ENCODE measurements around the gene CRTAC1. TPM values are rescaled to one million over a fixed set of nuclear protein-coding genes. Genes with fewer than 3 reads are reported as not detected.

Gene CRTAC1
- total RNA-seq, 1 donor from 2014 or later, result 0.30 TPM

DNA sequence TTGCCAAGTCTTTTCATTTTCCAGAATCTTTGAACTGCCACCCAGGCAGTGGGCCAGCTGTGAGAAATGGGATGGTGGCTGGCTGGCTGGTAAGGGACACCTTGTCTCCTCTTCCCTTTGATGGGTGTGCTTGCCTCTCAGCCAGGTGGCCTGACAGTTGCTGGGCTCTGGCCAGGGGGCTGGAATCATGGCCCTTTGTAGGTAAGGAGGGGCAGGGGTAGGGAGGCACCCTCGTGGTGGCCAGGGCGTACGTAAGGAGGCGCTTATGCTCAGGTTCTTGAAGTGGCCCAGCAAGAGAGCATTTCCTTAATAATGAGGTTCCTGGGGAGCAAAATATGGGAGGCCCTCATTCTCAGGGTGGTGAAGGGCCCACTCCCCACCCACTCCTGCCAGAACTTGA is 213.8 kb downstream of the CRTAC1 start:
- TF ChIP-seq, protein P1, sequence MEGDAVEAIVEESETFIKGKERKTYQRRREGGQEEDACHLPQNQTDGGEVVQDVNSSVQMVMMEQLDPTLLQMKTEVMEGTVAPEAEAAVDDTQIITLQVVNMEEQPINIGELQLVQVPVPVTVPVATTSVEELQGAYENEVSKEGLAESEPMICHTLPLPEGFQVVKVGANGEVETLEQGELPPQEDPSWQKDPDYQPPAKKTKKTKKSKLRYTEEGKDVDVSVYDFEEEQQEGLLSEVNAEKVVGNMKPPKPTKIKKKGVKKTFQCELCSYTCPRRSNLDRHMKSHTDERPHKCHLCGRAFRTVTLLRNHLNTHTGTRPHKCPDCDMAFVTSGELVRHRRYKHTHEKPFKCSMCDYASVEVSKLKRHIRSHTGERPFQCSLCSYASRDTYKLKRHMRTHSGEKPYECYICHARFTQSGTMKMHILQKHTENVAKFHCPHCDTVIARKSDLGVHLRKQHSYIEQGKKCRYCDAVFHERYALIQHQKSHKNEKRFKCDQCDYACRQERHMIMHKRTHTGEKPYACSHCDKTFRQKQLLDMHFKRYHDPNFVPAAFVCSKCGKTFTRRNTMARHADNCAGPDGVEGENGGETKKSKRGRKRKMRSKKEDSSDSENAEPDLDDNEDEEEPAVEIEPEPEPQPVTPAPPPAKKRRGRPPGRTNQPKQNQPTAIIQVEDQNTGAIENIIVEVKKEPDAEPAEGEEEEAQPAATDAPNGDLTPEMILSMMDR (IDR thresholded peaks at IDR 0.05), result no peak
- TF ChIP-seq EZH2phosphoT487 (IDR thresholded peaks at IDR 0.05), result no peak
- no peak for TF ChIP-seq EZH2 (IDR thresholded peaks at IDR 0.05)
- H3K27ac Mint-ChIP-seq, result no peak overlapping the region

More for the DNA sequence above, 213.8 kb downstream of the CRTAC1 start:
- Histone ChIP-seq H3K4me3 (no peak overlapping the region), H3K36me3 (no peaks in the 10 kb centered on the region), H3F3A (ENCODE audit: low read depth) (no peaks in the 10 kb centered on the region), H3K4me2 (no peak overlapping the region), H4K20me1 (ENCODE audit: low read depth) (no peaks in the 10 kb centered on the region), H2AFZ (replicated peaks) (no peak overlapping the region), H3K27ac (no peak overlapping the region), H3K27me3 (no peaks in the 10 kb centered on the region), H3K79me2 (ENCODE audit: low read depth) (no peaks in the 10 kb centered on the region), H3K4me1 (peaks cover 11% of the 10 kb centered on the region), H3K9me3 (ENCODE audit: low read depth) (no peaks in the 10 kb centered on the region), H3K9ac (no peak overlapping the region)
- no peak overlapping the region for H3K4me3 Mint-ChIP-seq
- peaks cover 1% of the 10 kb centered on the region for H3K4me1 Mint-ChIP-seq
- no peaks in the 10 kb centered on the region for H3K9me3 Mint-ChIP-seq
- no peaks in the 10 kb centered on the region for H3K36me3 Mint-ChIP-seq
- peaks cover 2% of the 10 kb centered on the region for H3K27me3 Mint-ChIP-seq (ENCODE audit: insufficient read depth, low read depth)
- no peak for DNase-seq (ENCODE audit: low spot score)

Small RNA genes within 50 kb of the gene (small RNA-seq; reads per million reads assigned to genes)
- not detected for gene AL355301.1

Other genes with a start within 250 kb of the CRTAC1 start
- 0.09 TPM in 1 of 2 replicates, not detected in the other for gene GOLGA7B, start 180.8 kb downstream of the CRTAC1 start, total RNA-seq (ENCODE audit: low replicate concordance)
- gene R3HCC1L, start 104.0 kb upstream of the CRTAC1 start, total RNA-seq (ENCODE audit: low replicate concordance), result 21.7 and 26.8 TPM in 2 replicates
- gene LOXL4, start 237.6 kb upstream of the CRTAC1 start, total RNA-seq (ENCODE audit: low replicate concordance), result 0.77 and 0.92 TPM in 2 replicates